Measurements from ENCODE around the gene CPED1.
A peak's percentile ranks its signal among the peaks of the same experiment; 100 is the strongest.

Gene CPED1

DNA sequence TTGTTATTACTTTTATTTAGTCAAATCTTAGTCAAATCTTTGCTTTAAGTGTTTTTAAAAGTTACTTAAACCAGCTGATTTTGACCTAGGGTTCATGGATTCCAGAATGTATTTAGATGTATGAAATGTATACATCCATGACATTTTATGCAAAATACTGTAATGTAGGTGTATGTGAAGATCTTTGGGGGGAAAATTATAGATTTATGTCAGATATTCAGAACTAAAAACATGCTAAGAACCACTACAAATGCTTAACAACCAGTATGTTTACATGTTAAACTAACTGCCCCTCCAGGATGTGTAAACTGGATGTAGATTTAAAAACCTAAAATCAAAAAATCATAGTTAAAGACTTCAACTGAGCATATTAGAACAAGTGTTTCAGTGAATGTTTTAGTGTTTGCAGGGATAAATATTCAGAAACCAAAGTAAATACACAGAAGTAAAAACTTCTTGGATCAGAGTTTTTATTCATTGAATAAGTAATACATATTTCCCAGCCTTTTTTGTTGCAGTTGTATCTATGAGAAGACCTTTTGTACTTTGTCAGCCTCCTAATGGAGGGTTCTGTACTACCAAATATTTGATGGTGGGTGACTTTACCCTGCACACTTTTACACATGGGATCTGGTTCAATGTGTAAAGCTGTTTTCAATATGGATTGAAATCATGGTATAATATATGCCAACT is 3.9 kb downstream of the CPED1 start:
- TF ChIP-seq, protein P1, sequence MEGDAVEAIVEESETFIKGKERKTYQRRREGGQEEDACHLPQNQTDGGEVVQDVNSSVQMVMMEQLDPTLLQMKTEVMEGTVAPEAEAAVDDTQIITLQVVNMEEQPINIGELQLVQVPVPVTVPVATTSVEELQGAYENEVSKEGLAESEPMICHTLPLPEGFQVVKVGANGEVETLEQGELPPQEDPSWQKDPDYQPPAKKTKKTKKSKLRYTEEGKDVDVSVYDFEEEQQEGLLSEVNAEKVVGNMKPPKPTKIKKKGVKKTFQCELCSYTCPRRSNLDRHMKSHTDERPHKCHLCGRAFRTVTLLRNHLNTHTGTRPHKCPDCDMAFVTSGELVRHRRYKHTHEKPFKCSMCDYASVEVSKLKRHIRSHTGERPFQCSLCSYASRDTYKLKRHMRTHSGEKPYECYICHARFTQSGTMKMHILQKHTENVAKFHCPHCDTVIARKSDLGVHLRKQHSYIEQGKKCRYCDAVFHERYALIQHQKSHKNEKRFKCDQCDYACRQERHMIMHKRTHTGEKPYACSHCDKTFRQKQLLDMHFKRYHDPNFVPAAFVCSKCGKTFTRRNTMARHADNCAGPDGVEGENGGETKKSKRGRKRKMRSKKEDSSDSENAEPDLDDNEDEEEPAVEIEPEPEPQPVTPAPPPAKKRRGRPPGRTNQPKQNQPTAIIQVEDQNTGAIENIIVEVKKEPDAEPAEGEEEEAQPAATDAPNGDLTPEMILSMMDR (conservative IDR thresholded peaks at IDR 0.05; ENCODE audit: low read length) = no peak
- DNase-seq (ENCODE audit: low read depth) = no peak
- peak overlapping the region; percentile 68 for H3K4me3 ChIP-seq (ENCODE audit: low read length)

DNA sequence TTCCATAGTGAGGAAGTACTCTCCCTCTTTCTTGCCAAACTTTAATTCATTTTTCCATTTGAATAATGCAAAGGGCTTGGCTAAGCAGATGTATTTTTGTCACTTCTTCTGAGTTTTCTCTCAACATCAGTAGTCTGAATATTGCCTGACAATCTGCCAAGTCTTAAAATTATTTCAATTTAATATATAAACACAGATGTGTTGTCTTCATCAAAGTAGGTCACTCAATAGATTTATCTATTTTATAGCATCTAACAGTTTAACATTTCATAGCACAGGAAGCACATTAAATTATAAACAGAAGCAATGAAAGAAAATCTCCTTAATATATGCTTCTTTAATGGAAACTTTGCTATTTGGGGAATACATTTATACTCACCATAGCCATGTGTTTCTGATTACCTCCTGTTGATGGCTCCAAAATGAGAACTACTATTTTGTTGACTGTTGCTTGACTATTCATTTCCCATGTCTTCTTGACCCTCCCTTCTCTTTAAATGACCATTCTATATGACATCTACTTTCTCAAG is 4.5 kb downstream of the CPED1 start:
- no peak for DNase-seq (ENCODE audit: low read depth)
- TF ChIP-seq, protein P1 (conservative IDR thresholded peaks at IDR 0.05; ENCODE audit: low read length) = no peak
- H3K4me3 ChIP-seq (ENCODE audit: low read length) = no peak overlapping the region

- TF ChIP-seq, protein P1 (conservative IDR thresholded peaks at IDR 0.05; ENCODE audit: low read length) = no peak
- no peak overlapping the region for H3K4me3 ChIP-seq (ENCODE audit: low read length)
- DNase-seq (ENCODE audit: low read depth) = peak; percentile 70
Observed at GRCh38 chr7:120993553-120994191, 5.2 kb downstream of the CPED1 start.

GRCh38 chr7:120994512-120995410 is 6.2 kb downstream of the CPED1 start:
- no peak for DNase-seq (ENCODE audit: low read depth)
- TF ChIP-seq, protein P1 (conservative IDR thresholded peaks at IDR 0.05; ENCODE audit: low read length) = no peak
- no peak overlapping the region for H3K4me3 ChIP-seq (ENCODE audit: low read length)

DNA sequence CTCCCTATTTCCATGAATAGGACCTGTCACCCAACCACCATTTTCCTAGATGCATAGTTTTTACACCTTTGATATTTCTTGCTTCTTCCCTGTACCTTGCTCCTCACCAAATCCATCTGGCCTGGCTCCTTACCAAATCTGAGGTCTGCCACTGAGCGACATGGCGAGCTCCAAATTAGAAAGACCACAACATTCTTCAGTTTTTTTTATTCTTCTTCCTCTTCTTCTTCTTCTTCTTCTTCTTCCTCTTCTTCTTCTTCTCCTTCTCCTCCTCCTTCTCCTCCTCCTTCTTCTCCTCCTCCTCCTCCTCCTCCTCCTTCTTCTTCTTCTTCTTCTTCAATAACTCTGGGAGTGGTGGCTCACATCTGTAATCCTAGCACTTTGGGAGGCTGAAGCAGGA is 7.1 kb downstream of the CPED1 start:
- TF ChIP-seq, protein P1 (conservative IDR thresholded peaks at IDR 0.05; ENCODE audit: low read length) = no peak
- H3K4me3 ChIP-seq (ENCODE audit: low read length) = no peak overlapping the region
- no peak for DNase-seq (ENCODE audit: low read depth)

DNA sequence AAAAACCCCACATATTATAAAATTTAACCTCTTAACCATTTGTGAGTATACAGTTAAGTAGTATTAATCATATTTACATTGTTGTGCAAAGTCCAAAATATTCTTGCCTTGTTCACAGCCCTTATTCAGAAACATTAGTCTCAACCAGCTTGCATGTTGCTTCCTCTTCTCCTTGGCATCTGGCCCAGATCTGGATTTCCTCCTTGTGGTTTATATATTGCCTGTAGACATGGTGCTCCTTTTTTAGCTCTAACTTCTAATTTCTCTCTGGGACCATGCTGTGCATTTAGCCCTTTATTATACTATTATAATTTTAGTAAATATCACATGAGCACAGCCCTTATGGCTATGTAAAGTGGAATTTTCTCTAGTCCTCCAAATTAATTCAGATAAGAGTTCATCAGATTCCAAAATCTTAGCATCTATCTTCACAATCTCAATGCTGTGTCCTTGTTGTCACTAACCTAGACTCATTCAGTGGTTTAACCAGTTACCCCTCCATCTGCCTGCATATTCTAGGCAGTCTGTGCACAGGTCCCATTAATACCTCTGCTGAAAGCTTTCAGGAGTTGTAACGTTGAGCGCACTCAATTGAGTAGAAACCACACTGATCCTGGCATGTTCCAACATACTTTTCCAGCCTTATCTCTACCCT is 7.9 kb downstream of the CPED1 start:
- peak; percentile 89 for DNase-seq (ENCODE audit: low read depth)
- no peak overlapping the region for H3K4me3 ChIP-seq (ENCODE audit: low read length)
- TF ChIP-seq, protein P1 (conservative IDR thresholded peaks at IDR 0.05; ENCODE audit: low read length) = no peak

All from AG10803 (cell line).